ENCODE results near the gene TNNI3K.

GRCh38 chr1:74470936-74471335 lies 235.7 kb downstream of the TNNI3K start:
- TF ChIP-seq, protein P1, sequence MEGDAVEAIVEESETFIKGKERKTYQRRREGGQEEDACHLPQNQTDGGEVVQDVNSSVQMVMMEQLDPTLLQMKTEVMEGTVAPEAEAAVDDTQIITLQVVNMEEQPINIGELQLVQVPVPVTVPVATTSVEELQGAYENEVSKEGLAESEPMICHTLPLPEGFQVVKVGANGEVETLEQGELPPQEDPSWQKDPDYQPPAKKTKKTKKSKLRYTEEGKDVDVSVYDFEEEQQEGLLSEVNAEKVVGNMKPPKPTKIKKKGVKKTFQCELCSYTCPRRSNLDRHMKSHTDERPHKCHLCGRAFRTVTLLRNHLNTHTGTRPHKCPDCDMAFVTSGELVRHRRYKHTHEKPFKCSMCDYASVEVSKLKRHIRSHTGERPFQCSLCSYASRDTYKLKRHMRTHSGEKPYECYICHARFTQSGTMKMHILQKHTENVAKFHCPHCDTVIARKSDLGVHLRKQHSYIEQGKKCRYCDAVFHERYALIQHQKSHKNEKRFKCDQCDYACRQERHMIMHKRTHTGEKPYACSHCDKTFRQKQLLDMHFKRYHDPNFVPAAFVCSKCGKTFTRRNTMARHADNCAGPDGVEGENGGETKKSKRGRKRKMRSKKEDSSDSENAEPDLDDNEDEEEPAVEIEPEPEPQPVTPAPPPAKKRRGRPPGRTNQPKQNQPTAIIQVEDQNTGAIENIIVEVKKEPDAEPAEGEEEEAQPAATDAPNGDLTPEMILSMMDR (conservative IDR thresholded peaks at IDR 0.05; ENCODE audit: low read depth, low read length) = no peak
- no peak for TF ChIP-seq EZH2 (IDR thresholded peaks at IDR 0.05; ENCODE audit: low read length, unreplicated experiment)
